Liver (tissue), 9 donors: ENCODE data around the gene SRGAP3. TPM values are rescaled to one million over a fixed set of nuclear protein-coding genes. Genes with fewer than 3 reads are reported as not detected.

Experiments used
- DNase-seq: peaks from one replicate; pipeline ENCODE4 v3.0.0-alpha.2; 2017; ENCODE audit warnings: low spot score
- H3K27ac ChIP-seq, 2 donors: one replicate each; pipeline ENCODE4 v1.7.0; 2013; ENCODE audit warnings: inconsistent platforms in 2 of 2, low read length in 2 of 2, control low read depth in 1 of 2, low read depth in 1 of 2, mild to moderate bottlenecking in 1 of 2
- H3K27me3 ChIP-seq, 4 donors: one replicate each; pipeline versions ENCODE4 v1.6.1 to v1.7.0; 2013; ENCODE audit warnings: low read length in 3 of 4, inconsistent platforms in 1 of 4, mild to moderate bottlenecking in 1 of 4, moderate library complexity in 1 of 4; ENCODE audit not compliant: control insufficient read depth in 4 of 4, insufficient read depth in 4 of 4
- H3K36me3 ChIP-seq, 4 donors: one replicate each; pipeline versions ENCODE4 v1.6.1 to v1.7.0; 2013; ENCODE audit warnings: low read length in 3 of 4, mild to moderate bottlenecking in 3 of 4, low read depth in 1 of 4, moderate library complexity in 1 of 4; ENCODE audit not compliant: control insufficient read depth in 4 of 4, insufficient read depth in 3 of 4
- H3K4me1 ChIP-seq, 4 donors: one replicate each; pipeline versions ENCODE4 v1.6.1 to v1.7.0; 2013; ENCODE audit warnings: low read length in 3 of 4, mild to moderate bottlenecking in 3 of 4, moderate library complexity in 1 of 4; ENCODE audit not compliant: control insufficient read depth in 4 of 4, insufficient read depth in 4 of 4
- H3K4me3 ChIP-seq, 3 donors: one replicate each; pipeline versions ENCODE4 v1.6.1 to v1.7.0; 2013; ENCODE audit warnings: low read length in 3 of 3, control low read depth in 1 of 3, low read depth in 1 of 3, mild to moderate bottlenecking in 1 of 3
- H3K9ac ChIP-seq, 2 donors: one replicate each; pipeline ENCODE4 v1.7.0; 2013; ENCODE audit warnings: low read length in 2 of 2, mild to moderate bottlenecking in 2 of 2, moderate library complexity in 2 of 2, control low read depth in 1 of 2, low read depth in 1 of 2
- H3K9me3 ChIP-seq, 4 donors: one replicate each; pipeline versions ENCODE4 v1.6.1 to v1.7.0; 2013; ENCODE audit warnings: low read length in 3 of 4; ENCODE audit not compliant: control insufficient read depth in 4 of 4
- EGR1 ChIP-seq, 2 donors: IDR thresholded peaks; 2 replicates each; pipeline ENCODE4 v1.6.1; 2016 to 2018; ENCODE audit warnings: antibody characterized with exemption in 2 of 2, low read depth in 2 of 2
- FOXA1 ChIP-seq: IDR thresholded peaks from 2 replicates; pipeline ENCODE4 v1.6.1; 2016; ENCODE audit warnings: antibody characterized with exemption
- FOXA2 ChIP-seq: IDR thresholded peaks from 2 replicates; pipeline ENCODE4 v1.6.1; 2016; ENCODE audit warnings: antibody characterized with exemption
- GABPA ChIP-seq, 2 donors: IDR thresholded peaks in 1 of 2; conservative IDR thresholded peaks in 1 of 2; 2 replicates each; pipeline ENCODE4 v1.6.1; 2016; ENCODE audit warnings: antibody characterized with exemption in 2 of 2, mild to moderate bottlenecking in 1 of 2, moderate library complexity in 1 of 2
- HNF4A ChIP-seq, 2 donors: conservative IDR thresholded peaks; 2 replicates each; pipeline ENCODE4 v1.6.1; 2016; ENCODE audit warnings: antibody characterized with exemption in 2 of 2, mild to moderate bottlenecking in 2 of 2
- HNF4G ChIP-seq: IDR thresholded peaks from 2 replicates; pipeline ENCODE4 v1.6.1; 2016; ENCODE audit warnings: antibody characterized with exemption
- JUND ChIP-seq, 2 donors: IDR thresholded peaks; 2 replicates each; pipeline ENCODE4 v1.6.1; 2016; ENCODE audit warnings: antibody characterized with exemption in 2 of 2
- NR2F2 ChIP-seq: IDR thresholded peaks from 2 replicates; pipeline ENCODE4 v1.6.1; 2016; ENCODE audit warnings: antibody characterized with exemption
- RAD21 ChIP-seq, 2 donors: IDR thresholded peaks; 2 replicates each; pipeline ENCODE4 v1.6.1; 2016; ENCODE audit warnings: antibody characterized with exemption in 2 of 2, mild to moderate bottlenecking in 2 of 2
- RXRA ChIP-seq, 2 donors: IDR thresholded peaks; 2 replicates each; pipeline ENCODE4 v1.6.1; 2017 to 2018; ENCODE audit warnings: antibody characterized with exemption in 2 of 2, mild to moderate bottlenecking in 1 of 2
- SP1 ChIP-seq: IDR thresholded peaks from 2 replicates; pipeline ENCODE4 v1.6.1; 2018; ENCODE audit warnings: antibody characterized with exemption, mild to moderate bottlenecking
- TAF1 ChIP-seq: conservative IDR thresholded peaks from 2 replicates; pipeline ENCODE4 v1.6.1; 2016; ENCODE audit warnings: antibody characterized with exemption, mild to moderate bottlenecking
- YY1 ChIP-seq: IDR thresholded peaks from 2 replicates; pipeline ENCODE4 v1.6.1; 2016; ENCODE audit warnings: antibody characterized with exemption, mild to moderate bottlenecking
- WGBS: extraction: QIAGEN DNeasy Blood & Tissue Kit; methylation state at CpG from one replicate; pipeline ENCODE4 v1.1.7; 2013; 5-methylcytosine and 5-hydroxymethylcytosine counted together
- polyA plus RNA-seq, 2 donors: library from polyadenylated mRNA; stranded (reverse) in 1 of 2; unstranded in 1 of 2; fragments of 200-250 nt in 1 of 2; fragments of >200 nt in 1 of 2; fragmentation: Nextera tagmentation in 1 of 2; extraction: Ambion mirVana in 1 of 2; gene quantifications; one replicate each; pipeline versions ENCODE4 v1.2.1 to v1.2.3, GENCODE V29; 2013 to 2015
- total RNA-seq, 2 donors: library from RNA; depleted of rRNA; stranded (reverse); fragments of >200 nt; gene quantifications; one replicate each; pipeline ENCODE4 v1.2.3, GENCODE V29; 2014
- TF ChIP-seq, protein P1 (sequence below): fragments of 150-350 bp; IDR thresholded peaks from 2 replicates; pipeline ENCODE4 v1.5.1; 2017; ENCODE audit warnings: improper control_type of control experiment, low read depth, low read length; ENCODE audit not compliant: missing input control
- TF ChIP-seq, protein P2 (sequence below): IDR thresholded peaks from 2 replicates; pipeline ENCODE4 v1.6.1; 2016; ENCODE audit warnings: antibody characterized with exemption, mild to moderate bottlenecking
- TF ChIP-seq, protein P3 (sequence below): IDR thresholded peaks from 2 replicates; pipeline ENCODE4 v1.6.1; 2016; ENCODE audit warnings: antibody characterized with exemption
- TF ChIP-seq, protein P4 (sequence below): IDR thresholded peaks from 2 replicates; pipeline ENCODE4 v1.6.1; 2016; ENCODE audit warnings: antibody characterized with exemption
- donor health status: healthy.
- donor health status: healthy.
- donor health status: healthy.
- donor health status: healthy.
- donor health status: healthy.

The SRGAP3 gene
- total and polyA plus RNA-seq, 4 donors = 0.61 to 4.2 (median 1.6) TPM

DNA sequence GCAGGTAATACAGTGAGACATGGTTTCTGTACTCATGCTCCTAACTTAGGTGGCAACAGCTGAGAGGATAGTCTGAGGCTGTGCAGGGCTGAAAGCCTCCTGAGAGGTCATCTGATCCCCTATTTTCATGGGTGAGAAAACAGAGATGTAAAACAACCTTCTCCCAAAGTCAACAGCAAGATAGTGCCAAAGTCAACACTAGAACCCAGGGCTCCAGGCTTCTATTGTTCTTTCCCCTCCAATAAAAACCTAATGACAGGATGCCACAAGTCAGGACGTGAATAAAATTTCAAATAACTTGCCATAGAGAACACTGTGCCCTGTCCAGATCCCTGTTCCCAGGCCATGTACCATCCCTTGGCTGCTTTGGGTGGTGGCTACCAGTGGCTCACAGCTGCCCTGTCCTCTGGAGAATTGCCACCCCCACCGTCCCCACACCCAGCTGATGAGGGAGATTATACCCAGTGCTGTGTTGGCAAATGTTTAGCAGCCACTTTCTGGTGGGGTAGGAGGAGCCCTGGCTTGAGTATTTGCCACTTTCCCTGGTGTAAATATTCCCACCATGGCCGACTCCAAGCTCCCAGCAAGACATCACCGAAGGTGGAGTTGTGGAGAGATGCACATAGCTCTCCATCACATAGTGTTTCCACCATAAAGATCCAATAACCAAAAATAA lies 54.8 kb downstream of the SRGAP3 start:
- H3K9ac ChIP-seq = no peak overlapping the region
- no peaks in the 10 kb centered on the region for H3K9me3 ChIP-seq
- no peaks in the 10 kb centered on the region for H3K4me1 ChIP-seq
- no peak for DNase-seq
- no peak overlapping the region for H3K27ac ChIP-seq
- no peak overlapping the region for H3K4me3 ChIP-seq
- WGBS = 83% methylated on average over 4 of the region's 4 CpGs
- H3K27me3 ChIP-seq = no peaks in the 10 kb centered on the region
- TF ChIP-seq, protein P1, sequence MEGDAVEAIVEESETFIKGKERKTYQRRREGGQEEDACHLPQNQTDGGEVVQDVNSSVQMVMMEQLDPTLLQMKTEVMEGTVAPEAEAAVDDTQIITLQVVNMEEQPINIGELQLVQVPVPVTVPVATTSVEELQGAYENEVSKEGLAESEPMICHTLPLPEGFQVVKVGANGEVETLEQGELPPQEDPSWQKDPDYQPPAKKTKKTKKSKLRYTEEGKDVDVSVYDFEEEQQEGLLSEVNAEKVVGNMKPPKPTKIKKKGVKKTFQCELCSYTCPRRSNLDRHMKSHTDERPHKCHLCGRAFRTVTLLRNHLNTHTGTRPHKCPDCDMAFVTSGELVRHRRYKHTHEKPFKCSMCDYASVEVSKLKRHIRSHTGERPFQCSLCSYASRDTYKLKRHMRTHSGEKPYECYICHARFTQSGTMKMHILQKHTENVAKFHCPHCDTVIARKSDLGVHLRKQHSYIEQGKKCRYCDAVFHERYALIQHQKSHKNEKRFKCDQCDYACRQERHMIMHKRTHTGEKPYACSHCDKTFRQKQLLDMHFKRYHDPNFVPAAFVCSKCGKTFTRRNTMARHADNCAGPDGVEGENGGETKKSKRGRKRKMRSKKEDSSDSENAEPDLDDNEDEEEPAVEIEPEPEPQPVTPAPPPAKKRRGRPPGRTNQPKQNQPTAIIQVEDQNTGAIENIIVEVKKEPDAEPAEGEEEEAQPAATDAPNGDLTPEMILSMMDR = no peak
- TF ChIP-seq GABPA (IDR thresholded peaks at IDR 0.05 in 1 of 2, conservative IDR thresholded peaks at IDR 0.05 in 1 of 2) = no peak
- no peaks in the 10 kb centered on the region for H3K36me3 ChIP-seq

DNA sequence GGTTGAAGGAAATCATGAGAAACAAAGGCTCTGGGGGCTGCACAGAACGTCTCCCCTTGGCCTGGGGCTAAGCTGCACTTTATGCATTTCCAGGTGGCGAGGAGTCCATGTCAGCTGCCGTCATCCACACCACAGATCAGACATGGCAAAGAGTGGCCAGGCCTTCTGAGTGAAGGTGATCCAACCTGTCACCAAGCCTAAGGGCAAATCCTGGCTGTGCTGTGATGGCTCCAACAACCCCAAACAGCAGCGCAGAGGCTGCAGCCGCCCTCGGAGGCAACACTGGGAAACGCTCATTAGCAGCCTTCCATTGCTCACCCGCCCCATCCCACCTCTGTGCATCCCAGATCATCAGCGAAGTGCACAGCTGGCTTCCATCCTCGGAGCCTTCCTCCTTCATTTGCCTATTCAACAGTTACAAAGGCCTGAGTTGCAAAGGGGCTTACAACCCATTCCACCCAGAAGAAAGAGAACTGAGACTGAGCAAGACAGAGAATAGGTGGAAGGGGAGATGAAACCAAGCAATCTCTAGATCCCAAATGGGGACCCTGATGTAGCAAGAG lies 55.7 kb downstream of the SRGAP3 start:
- WGBS = 90% methylated on average over 10 of the region's 10 CpGs
- DNase-seq = no peak
- TF ChIP-seq, protein P1 = no peak
- no peak for TF ChIP-seq JUND (IDR thresholded peaks at IDR 0.05)
- TF ChIP-seq RXRA (IDR thresholded peaks at IDR 0.05) = no peak
- TF ChIP-seq SP1 = no peak
- TF ChIP-seq FOXA1 = no peak
- TF ChIP-seq EGR1 (IDR thresholded peaks at IDR 0.05; ENCODE audit: low read depth in 2 of 2) = no peak
- no peak for TF ChIP-seq NR2F2
- TF ChIP-seq FOXA2 = no peak
- TF ChIP-seq, protein P2, sequence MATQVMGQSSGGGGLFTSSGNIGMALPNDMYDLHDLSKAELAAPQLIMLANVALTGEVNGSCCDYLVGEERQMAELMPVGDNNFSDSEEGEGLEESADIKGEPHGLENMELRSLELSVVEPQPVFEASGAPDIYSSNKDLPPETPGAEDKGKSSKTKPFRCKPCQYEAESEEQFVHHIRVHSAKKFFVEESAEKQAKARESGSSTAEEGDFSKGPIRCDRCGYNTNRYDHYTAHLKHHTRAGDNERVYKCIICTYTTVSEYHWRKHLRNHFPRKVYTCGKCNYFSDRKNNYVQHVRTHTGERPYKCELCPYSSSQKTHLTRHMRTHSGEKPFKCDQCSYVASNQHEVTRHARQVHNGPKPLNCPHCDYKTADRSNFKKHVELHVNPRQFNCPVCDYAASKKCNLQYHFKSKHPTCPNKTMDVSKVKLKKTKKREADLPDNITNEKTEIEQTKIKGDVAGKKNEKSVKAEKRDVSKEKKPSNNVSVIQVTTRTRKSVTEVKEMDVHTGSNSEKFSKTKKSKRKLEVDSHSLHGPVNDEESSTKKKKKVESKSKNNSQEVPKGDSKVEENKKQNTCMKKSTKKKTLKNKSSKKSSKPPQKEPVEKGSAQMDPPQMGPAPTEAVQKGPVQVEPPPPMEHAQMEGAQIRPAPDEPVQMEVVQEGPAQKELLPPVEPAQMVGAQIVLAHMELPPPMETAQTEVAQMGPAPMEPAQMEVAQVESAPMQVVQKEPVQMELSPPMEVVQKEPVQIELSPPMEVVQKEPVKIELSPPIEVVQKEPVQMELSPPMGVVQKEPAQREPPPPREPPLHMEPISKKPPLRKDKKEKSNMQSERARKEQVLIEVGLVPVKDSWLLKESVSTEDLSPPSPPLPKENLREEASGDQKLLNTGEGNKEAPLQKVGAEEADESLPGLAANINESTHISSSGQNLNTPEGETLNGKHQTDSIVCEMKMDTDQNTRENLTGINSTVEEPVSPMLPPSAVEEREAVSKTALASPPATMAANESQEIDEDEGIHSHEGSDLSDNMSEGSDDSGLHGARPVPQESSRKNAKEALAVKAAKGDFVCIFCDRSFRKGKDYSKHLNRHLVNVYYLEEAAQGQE = no peak
- no peak for TF ChIP-seq RAD21 (IDR thresholded peaks at IDR 0.05)
- TF ChIP-seq TAF1 = no peak
- no peak for TF ChIP-seq HNF4G
- TF ChIP-seq, protein P3, sequence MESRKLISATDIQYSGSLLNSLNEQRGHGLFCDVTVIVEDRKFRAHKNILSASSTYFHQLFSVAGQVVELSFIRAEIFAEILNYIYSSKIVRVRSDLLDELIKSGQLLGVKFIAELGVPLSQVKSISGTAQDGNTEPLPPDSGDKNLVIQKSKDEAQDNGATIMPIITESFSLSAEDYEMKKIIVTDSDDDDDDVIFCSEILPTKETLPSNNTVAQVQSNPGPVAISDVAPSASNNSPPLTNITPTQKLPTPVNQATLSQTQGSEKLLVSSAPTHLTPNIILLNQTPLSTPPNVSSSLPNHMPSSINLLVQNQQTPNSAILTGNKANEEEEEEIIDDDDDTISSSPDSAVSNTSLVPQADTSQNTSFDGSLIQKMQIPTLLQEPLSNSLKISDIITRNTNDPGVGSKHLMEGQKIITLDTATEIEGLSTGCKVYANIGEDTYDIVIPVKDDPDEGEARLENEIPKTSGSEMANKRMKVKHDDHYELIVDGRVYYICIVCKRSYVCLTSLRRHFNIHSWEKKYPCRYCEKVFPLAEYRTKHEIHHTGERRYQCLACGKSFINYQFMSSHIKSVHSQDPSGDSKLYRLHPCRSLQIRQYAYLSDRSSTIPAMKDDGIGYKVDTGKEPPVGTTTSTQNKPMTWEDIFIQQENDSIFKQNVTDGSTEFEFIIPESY = no peak
- TF ChIP-seq, protein P4, sequence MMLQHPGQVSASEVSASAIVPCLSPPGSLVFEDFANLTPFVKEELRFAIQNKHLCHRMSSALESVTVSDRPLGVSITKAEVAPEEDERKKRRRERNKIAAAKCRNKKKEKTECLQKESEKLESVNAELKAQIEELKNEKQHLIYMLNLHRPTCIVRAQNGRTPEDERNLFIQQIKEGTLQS = no peak
- TF ChIP-seq HNF4A (conservative IDR thresholded peaks at IDR 0.05) = no peak
- no peak for TF ChIP-seq YY1
- no peak for TF ChIP-seq GABPA (IDR thresholded peaks at IDR 0.05 in 1 of 2, conservative IDR thresholded peaks at IDR 0.05 in 1 of 2)

More for the DNA sequence above, 55.7 kb downstream of the SRGAP3 start:
- Histone ChIP-seq H3K9ac (no peak overlapping the region), H3K4me1 (no peaks in the 10 kb centered on the region), H3K27ac (no peak overlapping the region), H3K4me3 (no peak overlapping the region), H3K9me3 (no peaks in the 10 kb centered on the region), H3K36me3 (no peaks in the 10 kb centered on the region), H3K27me3 (no peaks in the 10 kb centered on the region)
